ENCODE measurements around the gene COL8A2.

COL8A2 gene

DNA sequence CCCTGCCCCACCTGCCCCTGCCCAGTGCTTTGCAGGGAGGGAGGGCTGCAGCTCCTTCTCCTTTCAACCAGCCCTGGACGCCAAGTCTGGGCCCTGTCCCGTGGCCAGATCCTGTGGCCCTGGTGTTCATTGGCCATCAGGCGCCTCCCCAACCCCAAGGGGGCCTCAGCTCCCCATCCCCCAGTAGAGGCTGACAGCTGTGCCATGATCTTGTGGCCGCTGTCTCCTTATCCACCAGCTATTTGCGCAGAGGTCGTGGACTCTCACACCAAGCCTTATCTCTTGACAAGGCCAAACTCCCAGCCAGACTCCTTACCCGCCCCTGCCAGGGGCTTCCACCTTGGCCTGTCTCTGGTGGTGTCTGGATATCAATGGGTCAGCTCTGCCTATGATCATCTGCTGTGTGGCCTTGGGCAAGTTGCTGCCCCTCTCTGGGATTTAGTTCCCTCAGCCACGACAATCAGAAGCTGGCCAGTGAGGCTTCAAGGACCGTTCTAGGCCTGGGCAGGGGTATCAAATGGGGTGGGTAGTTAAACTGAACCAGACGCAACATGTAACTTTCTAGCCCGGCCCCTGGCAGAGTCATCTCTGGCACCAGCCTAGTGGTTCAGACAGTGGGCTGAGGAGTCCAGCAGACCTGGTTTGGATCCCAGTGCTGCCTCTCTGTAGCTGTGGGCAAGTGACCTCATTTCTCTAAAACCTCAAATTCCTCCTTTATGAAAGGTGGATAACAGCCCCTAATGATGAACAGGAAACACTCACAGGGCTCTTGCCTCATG lies 3.3 kb upstream of the COL8A2 start:
- no peak for DNase-seq (ENCODE audit: low read depth in 1 of 2, low spot score in 1 of 2)

GRCh38 chr1:36126797-36127500 lies 1.9 kb upstream of the COL8A2 start:
- Histone ChIP-seq H3K27me3 (ENCODE audit: insufficient read depth, poor library complexity, severe bottlenecking) (peaks cover 19% of the 10 kb centered on the region), H3K4me3 (replicated peaks; ENCODE audit: insufficient read depth, low read length) (no peak overlapping the region), H3K27ac (replicated peaks) (no peak overlapping the region)
- TF ChIP-seq SPI1 (IDR thresholded peaks at IDR 0.05; ENCODE audit: borderline replicate concordance, low read depth): no peak
- no peak for TF ChIP-seq REST (IDR thresholded peaks at IDR 0.05; ENCODE audit: insufficient replicate concordance, low read depth)
- TF ChIP-seq CTCF (IDR thresholded peaks at IDR 0.05; ENCODE audit: insufficient read depth, low read length): no peak
- no peak for TF ChIP-seq POLR2AphosphoS5 (IDR thresholded peaks at IDR 0.05; ENCODE audit: low read depth)
- no peak for TF ChIP-seq GABPA (IDR thresholded peaks at IDR 0.05; ENCODE audit: low read depth)
- DNase-seq (ENCODE audit: low read depth in 1 of 2, low spot score in 1 of 2): no peak

More for the DNA sequence above, 3.3 kb upstream of the COL8A2 start:
- H3K27ac ChIP-seq (replicated peaks): no peak overlapping the region
- TF ChIP-seq POLR2AphosphoS5 (IDR thresholded peaks at IDR 0.05; ENCODE audit: low read depth) (no peak), CTCF (IDR thresholded peaks at IDR 0.05; ENCODE audit: insufficient read depth, low read length) (no peak)
- H3K27me3 ChIP-seq (ENCODE audit: insufficient read depth, poor library complexity, severe bottlenecking): peaks cover 19% of the 10 kb centered on the region
- no peak overlapping the region for H3K4me3 ChIP-seq (replicated peaks; ENCODE audit: insufficient read depth, low read length)

GRCh38 chr1:36126005-36126716 lies 1.1 kb upstream of the COL8A2 start:
- Histone ChIP-seq H3K27me3 (ENCODE audit: insufficient read depth, poor library complexity, severe bottlenecking) (peaks cover 19% of the 10 kb centered on the region), H3K4me3 (replicated peaks; ENCODE audit: insufficient read depth, low read length) (no peak overlapping the region), H3K27ac (replicated peaks) (no peak overlapping the region)
- TF ChIP-seq REST (IDR thresholded peaks at IDR 0.05; ENCODE audit: insufficient replicate concordance, low read depth): no peak
- TF ChIP-seq CTCF (IDR thresholded peaks at IDR 0.05; ENCODE audit: insufficient read depth, low read length): no peak
- no peak for TF ChIP-seq SPI1 (IDR thresholded peaks at IDR 0.05; ENCODE audit: borderline replicate concordance, low read depth)
- no peak for TF ChIP-seq GABPA (IDR thresholded peaks at IDR 0.05; ENCODE audit: low read depth)
- no peak for TF ChIP-seq POLR2AphosphoS5 (IDR thresholded peaks at IDR 0.05; ENCODE audit: low read depth)
- no peak for DNase-seq (ENCODE audit: low read depth in 1 of 2, low spot score in 1 of 2)
